ENCODE data around the gene CAV1.

DNA sequence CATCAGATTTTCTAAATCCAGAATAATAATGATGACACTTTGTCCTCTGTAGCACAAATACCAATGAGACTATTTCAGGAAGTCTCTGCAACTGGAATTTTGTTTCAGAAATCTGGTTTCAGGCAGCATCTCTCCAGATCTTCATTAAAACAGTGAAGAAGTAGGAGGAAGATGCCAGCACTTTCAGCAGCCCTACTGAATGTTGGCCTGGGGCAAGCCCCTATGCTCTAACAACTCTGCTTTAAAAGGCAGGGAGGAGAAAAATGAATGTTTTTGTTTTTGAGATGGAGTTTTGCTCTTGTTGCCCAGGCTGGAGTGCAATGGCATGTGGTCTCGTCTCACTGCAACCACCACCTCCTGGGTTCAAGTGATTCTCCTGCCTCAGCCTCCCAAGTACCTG is 7.2 kb upstream of the CAV1 start:
- TF ChIP-seq EZH2 (IDR thresholded peaks at IDR 0.05; ENCODE audit: low read depth, unreplicated experiment): no peak
- TF ChIP-seq, protein P1, sequence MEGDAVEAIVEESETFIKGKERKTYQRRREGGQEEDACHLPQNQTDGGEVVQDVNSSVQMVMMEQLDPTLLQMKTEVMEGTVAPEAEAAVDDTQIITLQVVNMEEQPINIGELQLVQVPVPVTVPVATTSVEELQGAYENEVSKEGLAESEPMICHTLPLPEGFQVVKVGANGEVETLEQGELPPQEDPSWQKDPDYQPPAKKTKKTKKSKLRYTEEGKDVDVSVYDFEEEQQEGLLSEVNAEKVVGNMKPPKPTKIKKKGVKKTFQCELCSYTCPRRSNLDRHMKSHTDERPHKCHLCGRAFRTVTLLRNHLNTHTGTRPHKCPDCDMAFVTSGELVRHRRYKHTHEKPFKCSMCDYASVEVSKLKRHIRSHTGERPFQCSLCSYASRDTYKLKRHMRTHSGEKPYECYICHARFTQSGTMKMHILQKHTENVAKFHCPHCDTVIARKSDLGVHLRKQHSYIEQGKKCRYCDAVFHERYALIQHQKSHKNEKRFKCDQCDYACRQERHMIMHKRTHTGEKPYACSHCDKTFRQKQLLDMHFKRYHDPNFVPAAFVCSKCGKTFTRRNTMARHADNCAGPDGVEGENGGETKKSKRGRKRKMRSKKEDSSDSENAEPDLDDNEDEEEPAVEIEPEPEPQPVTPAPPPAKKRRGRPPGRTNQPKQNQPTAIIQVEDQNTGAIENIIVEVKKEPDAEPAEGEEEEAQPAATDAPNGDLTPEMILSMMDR (conservative IDR thresholded peaks at IDR 0.05; ENCODE audit: low read depth in 2 of 2): no peak
